Keratinocyte (primary cell): Measurements from ENCODE around the gene SLC39A8. TPM values are rescaled to one million over a fixed set of nuclear protein-coding genes. Genes with fewer than 3 reads are reported as not detected.

Source experiments
- DNase-seq: peaks from one replicate; pipeline ENCODE4 v3.0.0-alpha.2; 2011; ENCODE audit warnings: low read depth, missing footprints, low spot score
- FAIRE-seq: peaks from 2 replicates; lab custom pipeline; 2011; peaks lifted over from hg19 to GRCh38; lab: Jason Lieb, UNC
- H2AFZ ChIP-seq: 2 replicates; pipeline ENCODE4 v1.6.0; 2012; ENCODE audit warnings: low read length, control low read depth, inconsistent platforms; ENCODE audit not compliant: control insufficient read depth
- H3K27ac ChIP-seq: 2 replicates; pipeline ENCODE4 v1.5.1; 2011; ENCODE audit warnings: low read length; ENCODE audit not compliant: control insufficient read depth, insufficient read depth
- H3K27me3 ChIP-seq: 3 replicates; pipeline ENCODE4 v1.6.0; 2011; ENCODE audit warnings: low read length; ENCODE audit not compliant: control insufficient read depth, insufficient read depth; ENCODE audit errors: extremely low read depth
- H3K36me3 ChIP-seq, 2 experiments: 2 replicates in 1 of 2; 3 replicates in 1 of 2; pipeline ENCODE4 v1.5.1; 2011; ENCODE audit warnings: low read length in 2 of 2, mild to moderate bottlenecking in 1 of 2; ENCODE audit not compliant: control insufficient read depth in 2 of 2, insufficient read depth in 2 of 2; ENCODE audit errors: extremely low read depth in 1 of 2
- H3K4me1 ChIP-seq: 3 replicates; pipeline ENCODE4 v1.5.1; 2011; ENCODE audit warnings: low read length; ENCODE audit not compliant: control insufficient read depth, insufficient read depth; ENCODE audit errors: extremely low read depth
- H3K4me2 ChIP-seq: 3 replicates; pipeline ENCODE4 v1.6.0; 2011; ENCODE audit warnings: low read depth, low read length; ENCODE audit not compliant: control insufficient read depth, insufficient read depth; ENCODE audit errors: extremely low read depth
- H3K4me3 ChIP-seq, 3 experiments: fragments of 200-600 bp in 1 of 3; sonication (generic) in 1 of 3; 2 replicates in 2 of 3; 3 replicates in 1 of 3; pipeline ENCODE4 v1.5.1; 2011 to 2016; ENCODE audit warnings: low read length in 3 of 3, mild to moderate bottlenecking in 3 of 3, control low read depth in 2 of 3, inconsistent platforms in 1 of 3, low read depth in 1 of 3, mixed read lengths in 1 of 3, mixed run types in 1 of 3, moderate library complexity in 1 of 3; ENCODE audit not compliant: control insufficient read depth in 2 of 3, insufficient read depth in 2 of 3; ENCODE audit errors: extremely low read depth in 1 of 3
- H3K79me2 ChIP-seq: 2 replicates; pipeline ENCODE4 v1.6.0; 2012; ENCODE audit warnings: low read length; ENCODE audit not compliant: control insufficient read depth, insufficient read depth
- H3K9ac ChIP-seq: 3 replicates; pipeline ENCODE4 v1.6.0; 2011; ENCODE audit warnings: low read length; ENCODE audit not compliant: control insufficient read depth, insufficient read depth; ENCODE audit errors: extremely low read depth
- H3K9me1 ChIP-seq: 3 replicates; pipeline ENCODE4 v1.6.0; 2011; ENCODE audit warnings: low read length; ENCODE audit not compliant: control insufficient read depth, insufficient read depth; ENCODE audit errors: extremely low read depth
- H3K9me3 ChIP-seq: 2 replicates; pipeline ENCODE4 v1.5.1; 2012; ENCODE audit warnings: low read depth, low read length; ENCODE audit not compliant: control insufficient read depth
- H4K20me1 ChIP-seq: 3 replicates; pipeline ENCODE4 v1.6.0; 2011; ENCODE audit warnings: low read length; ENCODE audit not compliant: control insufficient read depth, insufficient read depth; ENCODE audit errors: extremely low read depth
- CTCF ChIP-seq, 3 experiments: IDR thresholded peaks in 1 of 3; conservative IDR thresholded peaks in 1 of 3; optimal IDR thresholded peaks in 1 of 3; 2 replicates in 2 of 3; 3 replicates in 1 of 3; pipeline versions ENCODE3 to v1.5.1; 2011; ENCODE audit warnings: low read length in 3 of 3, mild to moderate bottlenecking in 3 of 3, moderate library complexity in 2 of 3, control low read depth in 1 of 3, inconsistent platforms in 1 of 3; ENCODE audit not compliant: insufficient read depth in 2 of 3; ENCODE audit errors: extremely low read depth in 1 of 3
- EZH2 ChIP-seq: IDR thresholded peaks from one replicate; pipeline ENCODE4 v1.6.1; 2012; ENCODE audit warnings: inconsistent platforms, mild to moderate bottlenecking, low read length, moderate library complexity
- dilution Hi-C: fragments of 300-500 bp; cut with MboI; formaldehyde crosslinking; loops from one replicate; pipeline ENCODE4 v1.7.0; 2020; ENCODE audit warnings: low sequenced_read_pairs; ENCODE audit not compliant: extremely low pct_ligation_motif_present
- polyA plus RNA-seq, 5 experiments: library from polyadenylated mRNA; depleted of rRNA in 3 of 5; stranded (reverse) in 3 of 5; stranded (forward) in 1 of 5; unstranded in 1 of 5; fragments of >200 nt; gene quantifications; 1 replicate in 1 of 5; 2 replicates in 3 of 5; 3 replicates in 1 of 5; pipeline versions ENCODE4 v1.2.1 to v1.2.3, GENCODE V29; 2011 to 2012; ENCODE audit warnings: missing spikeins in 2 of 5, low read depth in 1 of 5, low replicate concordance in 1 of 5

The SLC39A8 gene
- polyA plus RNA-seq, 1 donor (not counting 4 experiments of a cell fraction or from before 2014, with no cell fraction given) = 7.5 TPM

- Histone ChIP-seq H3K36me3 (no peaks in the 10 kb centered on the region), H3K79me2 (no peaks in the 10 kb centered on the region), H4K20me1 (no peaks in the 10 kb centered on the region), H3K4me3 (no peak overlapping the region), H3K4me1 (peaks cover 4% of the 10 kb centered on the region), H3K27ac (no peak overlapping the region), H3K9ac (no peak overlapping the region), H3K27me3 (no peaks in the 10 kb centered on the region), H2AFZ (no peak overlapping the region), H3K9me3 (no peaks in the 10 kb centered on the region), H3K9me1 (no peaks in the 10 kb centered on the region), H3K4me2 (no peak overlapping the region)
- DNase-seq (no peak), FAIRE-seq (no peak)
- dilution Hi-C loops = no loop called here
- no peak for TF ChIP-seq CTCF (optimal IDR thresholded peaks at IDR 0.05 in 1 of 3, IDR thresholded peaks at IDR 0.05 in 1 of 3, conservative IDR thresholded peaks at IDR 0.05 in 1 of 3; ENCODE audit: extremely low read depth in 1 of 3, insufficient read depth in 2 of 3, low read length in 3 of 3)
- TF ChIP-seq EZH2 = no peak
These were observed 33.4 kb downstream of the SLC39A8 start for GRCh38 chr4:102311912-102312311.

GRCh38 chr4:102311407-102311806 lies 33.9 kb downstream of the SLC39A8 start:
- Histone ChIP-seq H3K4me3 (no peak overlapping the region), H3K27ac (no peak overlapping the region), H3K9ac (no peak overlapping the region), H4K20me1 (no peaks in the 10 kb centered on the region), H3K4me1 (peaks cover 4% of the 10 kb centered on the region), H3K9me1 (no peaks in the 10 kb centered on the region), H3K9me3 (no peaks in the 10 kb centered on the region), H2AFZ (no peak overlapping the region), H3K36me3 (no peaks in the 10 kb centered on the region), H3K79me2 (no peaks in the 10 kb centered on the region), H3K4me2 (no peak overlapping the region), H3K27me3 (no peaks in the 10 kb centered on the region)
- dilution Hi-C loops = no loop called here
- no peak for DNase-seq
- FAIRE-seq = no peak
- TF ChIP-seq EZH2 (no peak), CTCF (optimal IDR thresholded peaks at IDR 0.05 in 1 of 3, IDR thresholded peaks at IDR 0.05 in 1 of 3, conservative IDR thresholded peaks at IDR 0.05 in 1 of 3; ENCODE audit: extremely low read depth in 1 of 3, insufficient read depth in 2 of 3, low read length in 3 of 3) (no peak)
